ENCODE data around the gene RFXANK.

DNA sequence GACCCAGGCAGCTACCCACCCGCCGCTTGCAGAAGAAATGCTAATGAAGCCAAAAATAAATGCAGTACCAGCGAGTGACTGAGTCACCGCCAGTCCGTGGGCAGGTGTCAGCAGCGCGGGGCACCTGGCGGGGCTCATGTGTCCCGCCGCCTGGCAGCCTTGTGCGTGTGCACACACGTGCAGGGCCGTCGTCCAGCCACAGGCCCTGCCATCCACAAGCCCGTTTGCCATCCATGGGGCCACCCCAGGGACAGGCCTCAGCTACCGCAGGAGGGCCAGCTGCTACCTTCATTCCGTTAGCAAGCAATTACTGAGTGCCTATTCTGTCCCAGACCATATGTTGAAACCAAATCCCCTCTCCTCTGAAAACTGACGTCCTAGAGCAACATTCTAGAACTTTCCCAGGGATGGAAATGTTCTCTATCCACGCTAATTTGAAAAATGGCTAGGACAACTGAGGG lies 40.2 kb downstream of the RFXANK start:
- TF ChIP-seq, protein P1, sequence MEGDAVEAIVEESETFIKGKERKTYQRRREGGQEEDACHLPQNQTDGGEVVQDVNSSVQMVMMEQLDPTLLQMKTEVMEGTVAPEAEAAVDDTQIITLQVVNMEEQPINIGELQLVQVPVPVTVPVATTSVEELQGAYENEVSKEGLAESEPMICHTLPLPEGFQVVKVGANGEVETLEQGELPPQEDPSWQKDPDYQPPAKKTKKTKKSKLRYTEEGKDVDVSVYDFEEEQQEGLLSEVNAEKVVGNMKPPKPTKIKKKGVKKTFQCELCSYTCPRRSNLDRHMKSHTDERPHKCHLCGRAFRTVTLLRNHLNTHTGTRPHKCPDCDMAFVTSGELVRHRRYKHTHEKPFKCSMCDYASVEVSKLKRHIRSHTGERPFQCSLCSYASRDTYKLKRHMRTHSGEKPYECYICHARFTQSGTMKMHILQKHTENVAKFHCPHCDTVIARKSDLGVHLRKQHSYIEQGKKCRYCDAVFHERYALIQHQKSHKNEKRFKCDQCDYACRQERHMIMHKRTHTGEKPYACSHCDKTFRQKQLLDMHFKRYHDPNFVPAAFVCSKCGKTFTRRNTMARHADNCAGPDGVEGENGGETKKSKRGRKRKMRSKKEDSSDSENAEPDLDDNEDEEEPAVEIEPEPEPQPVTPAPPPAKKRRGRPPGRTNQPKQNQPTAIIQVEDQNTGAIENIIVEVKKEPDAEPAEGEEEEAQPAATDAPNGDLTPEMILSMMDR (IDR thresholded peaks at IDR 0.05), result no peak
- TF ChIP-seq EZH2 (IDR thresholded peaks at IDR 0.05; ENCODE audit: borderline replicate concordance, insufficient read depth, low read depth, low read length, poor library complexity, severe bottlenecking), result no peak

Data from B cell (primary cell).